Stimulated activated naive B cell treated with anti-CD40 and anti-IgM and Interleukin-4, amounts not matched to agents 10 μg/mL and 1 μg/mL and 100 μg/mL, for 72 hours (primary cell): ENCODE measurements around the gene RBM47.
"Not testable (repeated sequence)": the region's sequence is repeated elsewhere in the genome, so short reads cannot be mapped to it uniquely, and the experiment has no call there.

Experiments
- ATAC-seq, 2 donors: fragments of 150-1000 bp; cut with Tn5 transposase; replicated peaks; 2 replicates each; pipeline ENCODE4 v1.10.0; 2021; ENCODE audit warnings: moderate library complexity in 1 of 2
- DNase-seq: peaks from one replicate; pipeline ENCODE4 v3.0.0; 2021
- H3K27ac Mint-ChIP-seq: one replicate; pipeline ENCODE4 v1.8.0; 2022; ENCODE audit warnings: mild to moderate bottlenecking, mixed read lengths
- H3K27me3 Mint-ChIP-seq, 2 donors: one replicate each; pipeline ENCODE4 v1.8.0; 2022; ENCODE audit warnings: mixed read lengths in 2 of 2
- H3K36me3 Mint-ChIP-seq, 2 donors: one replicate each; pipeline ENCODE4 v1.8.0; 2022; ENCODE audit warnings: mixed read lengths in 2 of 2, mild to moderate bottlenecking in 1 of 2
- H3K4me1 Mint-ChIP-seq, 2 donors: one replicate each; pipeline ENCODE4 v1.8.0; 2022; ENCODE audit warnings: mixed read lengths in 2 of 2, mild to moderate bottlenecking in 1 of 2
- H3K4me3 Mint-ChIP-seq, 2 donors: one replicate each; pipeline ENCODE4 v1.8.0; 2022; ENCODE audit warnings: mild to moderate bottlenecking in 2 of 2, mixed read lengths in 2 of 2, moderate library complexity in 1 of 2
- H3K9me3 Mint-ChIP-seq, 2 donors: one replicate each; pipeline ENCODE4 v1.8.0; 2022; ENCODE audit warnings: mixed read lengths in 2 of 2, mild to moderate bottlenecking in 1 of 2

Gene RBM47

DNA sequence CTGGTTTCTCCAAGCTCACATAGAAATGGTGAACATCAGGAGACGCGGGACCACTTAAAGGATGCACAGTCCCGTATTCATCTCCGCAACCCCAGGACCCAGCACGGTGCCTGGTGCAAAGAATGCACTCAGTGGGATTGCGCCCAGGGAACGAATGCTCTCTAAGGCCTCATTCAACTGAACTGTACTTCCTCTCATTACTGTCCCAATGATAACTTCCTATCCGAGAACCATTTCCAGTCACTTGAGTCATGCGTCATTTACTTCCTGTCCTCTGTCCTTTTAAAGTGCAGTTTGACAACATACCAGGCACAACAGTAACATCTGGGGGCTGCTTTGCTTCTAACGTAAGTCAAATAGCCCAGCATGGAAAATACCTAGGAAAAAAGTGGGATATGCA lies 75.7 kb downstream of the RBM47 start:
- Mint-ChIP-seq H3K27ac (no peak overlapping the region), H3K4me1 (peaks cover 16 to 36% of the 10 kb centered on the region in 2 donors), H3K9me3 (no peaks in the 10 kb centered on the region), H3K4me3 (no peak overlapping the region), H3K27me3 (no peaks in the 10 kb centered on the region), H3K36me3 (no peaks in the 10 kb centered on the region)
- no peak for DNase-seq
- peak; percentile 52 to 66 for ATAC-seq

DNA sequence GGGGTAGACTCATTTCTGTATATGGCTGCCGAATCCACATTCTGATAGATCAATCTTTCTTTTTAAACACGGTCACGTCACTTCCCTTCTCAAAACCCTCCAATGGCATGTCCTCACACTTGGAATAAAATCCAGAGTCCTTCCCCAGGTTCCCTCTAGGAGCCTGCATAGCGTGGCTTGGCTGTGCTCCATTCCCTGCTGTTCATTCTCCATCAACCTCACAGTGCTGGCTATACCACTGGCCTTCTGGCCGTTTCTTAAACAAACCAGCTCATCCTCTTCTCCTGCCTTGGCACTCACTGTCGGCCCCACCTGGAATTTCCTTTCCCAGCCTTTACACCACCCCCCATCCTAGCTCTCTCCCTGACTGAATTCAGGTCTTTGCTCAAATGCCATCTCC lies 77.1 kb downstream of the RBM47 start:
- H3K4me1 Mint-ChIP-seq: peaks cover 16 to 36% of the 10 kb centered on the region in 2 donors
- no peaks in the 10 kb centered on the region for H3K9me3 Mint-ChIP-seq
- no peaks in the 10 kb centered on the region for H3K36me3 Mint-ChIP-seq
- no peaks in the 10 kb centered on the region for H3K27me3 Mint-ChIP-seq
- H3K4me3 Mint-ChIP-seq: no peak overlapping the region
- DNase-seq (no peak), ATAC-seq (no peak)
- peak overlapping the region; percentile 49 for H3K27ac Mint-ChIP-seq

DNA sequence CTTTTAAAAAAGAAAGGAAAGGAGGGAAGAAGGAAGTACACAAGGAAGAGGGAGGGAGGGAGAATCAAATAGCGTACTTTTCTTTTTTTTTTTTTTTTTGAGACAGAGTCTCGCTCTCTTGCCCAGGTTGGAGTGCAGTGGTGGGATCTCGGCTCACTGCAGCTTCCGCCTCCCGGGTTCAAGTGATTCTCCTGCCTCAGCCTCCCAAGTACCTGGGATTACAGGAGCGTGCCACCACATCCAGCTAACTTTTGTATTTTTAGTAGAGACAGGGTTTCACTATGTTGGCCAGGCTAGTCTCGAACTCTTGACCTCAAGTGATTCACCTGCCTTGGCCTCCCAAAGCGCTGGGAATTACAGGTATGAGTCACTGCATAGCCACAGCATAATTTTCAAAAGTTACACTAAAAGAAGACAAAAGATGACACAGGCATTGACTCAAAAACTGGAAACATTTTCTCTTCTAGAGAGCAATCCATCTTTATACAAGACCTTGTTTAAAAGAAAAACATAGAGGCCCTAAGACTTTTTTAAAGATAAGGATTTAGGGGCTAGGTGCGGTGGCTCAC lies 78.0 kb downstream of the RBM47 start:
- ATAC-seq: peak; percentile 20 to 25
- peak overlapping the region; percentile 81 to 83 for H3K4me3 Mint-ChIP-seq

DNA sequence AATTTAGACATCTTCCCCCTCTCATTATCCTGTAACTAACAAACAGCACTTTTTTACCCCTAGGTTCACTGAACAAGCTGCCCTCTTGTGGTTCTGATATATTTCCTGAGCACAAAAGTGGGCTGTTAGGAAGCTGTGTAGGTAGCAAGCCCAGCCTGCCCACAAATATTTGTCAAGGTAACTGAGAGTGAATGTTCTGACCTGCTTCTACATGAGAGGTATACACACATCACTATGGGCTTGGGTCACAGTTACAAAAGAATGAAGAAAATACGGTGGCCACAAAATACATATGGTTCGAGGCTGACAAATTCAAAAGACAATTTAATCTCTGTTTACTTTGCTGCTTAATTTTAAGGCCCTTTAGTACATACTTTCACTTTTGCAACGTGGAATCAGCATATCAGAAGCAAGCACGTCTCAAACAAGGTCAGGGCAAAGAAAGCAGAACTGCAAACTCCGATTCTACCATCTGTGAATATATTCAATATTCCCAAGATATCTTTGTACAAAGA lies 78.7 kb downstream of the RBM47 start:
- H3K36me3 Mint-ChIP-seq: no peaks in the 10 kb centered on the region
- DNase-seq: peak; percentile 19

More for the DNA sequence above, 78.0 kb downstream of the RBM47 start:
- DNase-seq, H3K36me3 Mint-ChIP-seq, H3K9me3 Mint-ChIP-seq, H3K27me3 Mint-ChIP-seq: not testable (repeated sequence)
- Mint-ChIP-seq H3K4me1 (peaks cover 18 to 36% of the 10 kb centered on the region in 2 donors), H3K27ac (peak overlapping the region; percentile 90)

DNA sequence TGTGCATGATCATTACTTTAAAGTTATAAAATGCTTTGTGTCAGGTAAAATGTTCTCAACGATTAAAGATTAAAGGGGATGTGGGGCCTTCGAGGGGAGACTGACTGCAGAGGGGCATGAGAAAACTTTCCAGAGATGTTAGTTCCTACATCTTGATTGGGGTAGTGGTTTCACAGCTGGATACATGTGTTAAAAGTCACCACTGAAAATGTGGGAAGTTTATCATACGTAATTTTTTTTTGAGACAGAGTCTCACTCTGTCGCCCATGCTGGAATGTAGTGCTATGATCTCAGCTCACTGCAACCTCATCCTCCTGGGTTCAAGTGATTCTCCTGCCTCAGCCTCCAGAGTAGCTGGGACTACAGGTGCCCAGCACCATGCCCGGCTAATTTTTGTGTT lies 79.5 kb downstream of the RBM47 start:
- Mint-ChIP-seq H3K4me3 (no peak overlapping the region), H3K27ac (no peak overlapping the region), H3K36me3 (no peaks in the 10 kb centered on the region), H3K27me3 (no peaks in the 10 kb centered on the region), H3K9me3 (no peaks in the 10 kb centered on the region), H3K4me1 (peaks cover 18 to 36% of the 10 kb centered on the region in 2 donors)
- DNase-seq (no peak), ATAC-seq (no peak)

More for the DNA sequence above, 78.7 kb downstream of the RBM47 start:
- no peaks in the 10 kb centered on the region for H3K9me3 Mint-ChIP-seq
- H3K4me1 Mint-ChIP-seq: peaks cover 18 to 36% of the 10 kb centered on the region in 2 donors
- ATAC-seq: peak; percentile 78 to 86
- peak overlapping the region; percentile 90 for H3K27ac Mint-ChIP-seq
- H3K27me3 Mint-ChIP-seq: no peaks in the 10 kb centered on the region
- H3K4me3 Mint-ChIP-seq: peak overlapping the region; percentile 81 to 83

DNA sequence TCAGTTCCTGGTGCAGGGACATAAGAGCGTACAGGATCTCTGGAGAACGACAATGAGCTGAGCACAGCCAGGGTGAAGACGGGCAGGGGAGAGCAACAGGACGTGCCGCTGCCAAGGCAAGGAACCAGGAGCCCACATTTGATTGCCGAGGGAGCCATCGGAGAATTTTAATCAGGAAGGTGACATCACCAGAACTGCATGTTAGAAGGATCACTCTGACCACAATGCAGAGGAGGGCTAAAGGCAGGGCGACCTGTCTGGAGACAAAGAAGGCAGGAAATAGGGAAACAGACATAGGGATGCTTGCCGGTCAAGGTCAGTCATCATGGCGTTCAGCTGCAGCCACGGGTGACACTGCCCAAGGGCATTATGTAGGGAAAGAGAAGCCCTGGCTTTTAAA lies 81.4 kb downstream of the RBM47 start:
- ATAC-seq (no peak), DNase-seq (no peak)
- Mint-ChIP-seq H3K9me3 (no peaks in the 10 kb centered on the region), H3K27me3 (no peaks in the 10 kb centered on the region), H3K4me3 (no peak overlapping the region), H3K4me1 (peaks cover 15 to 26% of the 10 kb centered on the region in 2 donors), H3K36me3 (no peaks in the 10 kb centered on the region), H3K27ac (no peak overlapping the region)

DNA sequence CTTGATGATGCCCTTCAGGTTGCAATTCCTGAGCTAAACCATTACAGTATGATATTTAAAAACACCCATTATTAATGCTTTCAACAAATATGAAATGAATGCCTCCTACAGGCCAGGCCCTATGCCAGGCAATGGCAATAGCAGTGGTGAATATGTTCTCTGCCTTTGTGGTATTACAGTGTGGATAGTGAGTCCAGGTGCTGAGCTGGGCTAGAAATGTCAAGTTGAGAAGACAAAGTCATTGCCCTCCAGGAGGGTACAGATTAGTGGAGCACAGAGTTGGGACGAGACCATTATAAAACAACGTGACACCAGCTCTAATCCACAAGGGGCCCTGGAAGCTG lies 81.9 kb downstream of the RBM47 start:
- DNase-seq (no peak), ATAC-seq (no peak)
- no peaks in the 10 kb centered on the region for H3K27me3 Mint-ChIP-seq
- H3K4me1 Mint-ChIP-seq: peaks cover 15 to 26% of the 10 kb centered on the region in 2 donors
- H3K9me3 Mint-ChIP-seq: no peaks in the 10 kb centered on the region
- H3K27ac Mint-ChIP-seq: no peak overlapping the region
- H3K4me3 Mint-ChIP-seq: no peak overlapping the region
- no peaks in the 10 kb centered on the region for H3K36me3 Mint-ChIP-seq

DNA sequence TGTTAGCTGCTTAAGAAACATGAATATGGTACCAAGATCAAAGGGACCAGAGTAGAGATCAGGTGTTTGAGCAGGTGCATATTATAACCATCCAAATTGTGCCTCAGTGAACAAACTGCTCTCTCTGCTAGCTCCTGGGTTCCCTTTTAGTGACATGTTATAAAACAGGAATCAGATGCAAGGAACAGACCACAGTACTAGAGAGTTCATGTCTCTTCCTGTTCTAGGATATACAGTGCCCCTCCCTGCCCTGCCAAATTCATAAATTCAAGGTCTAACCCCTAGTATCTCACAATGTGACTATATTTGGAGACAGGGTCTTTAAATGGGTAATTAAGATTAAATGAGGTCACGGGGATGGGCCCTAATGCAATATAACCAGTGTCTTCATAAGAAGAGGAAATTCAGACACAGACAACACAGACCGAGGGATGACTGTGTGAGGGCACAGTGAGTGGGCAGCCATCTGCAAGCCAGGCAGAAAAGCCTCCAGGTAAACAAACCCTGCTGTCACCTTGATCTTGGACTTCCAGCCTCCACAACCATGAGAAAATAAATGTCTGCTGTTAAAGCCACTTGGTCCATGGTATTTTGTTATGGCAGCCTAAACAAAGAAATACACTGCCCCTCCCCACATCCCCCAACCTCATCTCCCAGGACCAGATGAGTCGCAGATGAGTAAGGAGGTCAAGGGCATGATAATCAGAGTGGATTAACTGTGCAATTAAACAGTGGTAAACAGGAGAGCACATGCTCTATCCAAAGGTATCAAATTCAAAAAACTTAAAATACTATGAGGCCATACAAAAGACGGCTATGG lies 82.5 kb downstream of the RBM47 start:
- Mint-ChIP-seq H3K36me3 (peaks cover 0 to 2% of the 10 kb centered on the region in 2 donors), H3K4me3 (no peak overlapping the region), H3K27me3 (no peaks in the 10 kb centered on the region), H3K4me1 (peaks cover 11 to 21% of the 10 kb centered on the region in 2 donors), H3K27ac (no peak overlapping the region), H3K9me3 (no peaks in the 10 kb centered on the region)
- no peak for ATAC-seq
- DNase-seq: no peak

DNA sequence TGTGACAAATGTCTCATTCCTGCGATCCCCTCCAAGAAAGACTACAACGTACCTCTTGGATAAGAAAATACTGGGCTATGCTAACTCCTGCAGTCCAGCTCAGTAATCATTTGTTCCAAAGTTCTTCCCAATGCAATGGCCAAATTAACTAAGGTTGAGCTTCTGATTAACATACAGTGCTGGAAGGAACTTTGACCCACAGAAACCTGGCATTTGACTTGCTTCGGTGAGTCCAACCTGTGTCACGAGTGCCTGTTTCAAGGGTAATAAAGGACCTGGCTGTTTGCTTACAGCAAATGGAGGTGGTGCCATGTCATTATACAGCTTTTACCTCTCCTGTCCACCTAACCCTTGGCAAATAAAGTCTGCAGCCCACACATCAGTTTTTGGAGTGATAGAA lies 83.2 kb downstream of the RBM47 start:
- no peak overlapping the region for H3K27ac Mint-ChIP-seq
- DNase-seq (no peak), ATAC-seq (no peak)
- H3K4me1 Mint-ChIP-seq: peaks cover 11 to 17% of the 10 kb centered on the region in 2 donors
- peaks cover 0 to 3% of the 10 kb centered on the region in 2 donors for H3K36me3 Mint-ChIP-seq
- no peaks in the 10 kb centered on the region for H3K27me3 Mint-ChIP-seq
- H3K9me3 Mint-ChIP-seq: no peaks in the 10 kb centered on the region
- no peak overlapping the region for H3K4me3 Mint-ChIP-seq

DNA sequence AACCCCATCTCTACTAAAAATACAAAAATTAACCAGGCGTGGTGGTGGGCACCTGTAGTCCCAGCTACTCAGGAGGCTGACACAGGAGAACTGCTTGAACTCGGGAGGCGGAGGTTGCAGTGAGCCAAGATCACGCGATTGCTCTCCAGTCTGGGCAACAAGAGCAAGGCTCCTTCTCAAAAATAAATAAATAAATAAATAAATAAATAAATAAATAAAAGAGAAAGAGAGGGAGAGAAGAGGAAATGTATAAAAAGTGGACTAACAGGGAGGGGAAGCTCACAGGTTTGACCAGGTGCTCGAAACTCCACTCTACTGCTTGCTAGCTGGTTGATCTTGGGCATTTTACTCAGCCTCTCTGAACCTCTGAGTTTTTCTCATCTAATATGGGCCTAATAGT lies 84.2 kb downstream of the RBM47 start:
- not testable (repeated sequence) for ATAC-seq, H3K9me3 Mint-ChIP-seq, H3K36me3 Mint-ChIP-seq, H3K27me3 Mint-ChIP-seq, H3K4me1 Mint-ChIP-seq, H3K27ac Mint-ChIP-seq, DNase-seq, H3K4me3 Mint-ChIP-seq

DNA sequence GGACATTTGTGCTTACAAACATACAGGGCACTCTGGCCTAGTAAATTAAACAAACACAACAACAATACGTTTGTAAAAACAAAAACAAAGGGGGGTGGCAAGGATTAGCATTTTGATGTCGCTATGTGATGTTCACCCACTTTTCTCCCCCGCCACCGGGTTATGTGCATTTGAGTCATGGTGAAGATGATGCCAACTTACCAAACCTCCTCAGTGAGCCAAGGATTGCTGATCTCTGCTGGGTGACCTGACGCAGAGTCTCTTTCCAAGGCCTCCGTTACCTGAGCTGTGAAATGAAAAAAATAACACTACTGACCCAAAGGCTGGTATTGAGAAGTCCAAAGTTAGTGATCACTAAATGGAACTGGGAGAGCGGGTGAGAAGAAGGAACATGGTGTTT lies 85.4 kb downstream of the RBM47 start:
- H3K4me3 Mint-ChIP-seq: no peak overlapping the region
- DNase-seq: no peak
- ATAC-seq: no peak
- no peaks in the 10 kb centered on the region for H3K9me3 Mint-ChIP-seq
- no peaks in the 10 kb centered on the region for H3K27me3 Mint-ChIP-seq
- peaks cover 0 to 3% of the 10 kb centered on the region in 2 donors for H3K36me3 Mint-ChIP-seq
- H3K27ac Mint-ChIP-seq: no peak overlapping the region
- peaks cover 0 to 2% of the 10 kb centered on the region in 2 donors for H3K4me1 Mint-ChIP-seq

DNA sequence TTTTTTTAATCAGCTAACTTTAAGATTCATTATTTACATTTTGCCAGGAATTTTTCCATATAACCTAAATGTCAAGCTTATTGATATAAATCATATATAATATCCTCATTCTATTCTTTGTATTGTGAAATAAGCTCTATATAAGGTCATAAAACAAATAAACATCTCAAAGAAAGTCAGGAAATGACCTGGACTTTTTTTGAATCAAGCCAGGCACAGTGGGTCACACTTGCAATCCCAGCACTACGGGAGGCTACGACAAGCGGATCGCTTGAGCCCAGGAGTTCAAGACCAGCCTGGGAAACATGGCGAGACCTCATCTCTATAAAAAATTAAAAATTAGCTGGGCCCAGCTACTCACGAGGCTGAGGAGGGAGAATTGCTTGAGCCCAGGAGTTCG lies 88.9 kb downstream of the RBM47 start:
- no peak overlapping the region for H3K27ac Mint-ChIP-seq
- peaks cover 3 to 4% of the 10 kb centered on the region in 2 donors for H3K36me3 Mint-ChIP-seq
- no peak overlapping the region for H3K4me3 Mint-ChIP-seq

DNA sequence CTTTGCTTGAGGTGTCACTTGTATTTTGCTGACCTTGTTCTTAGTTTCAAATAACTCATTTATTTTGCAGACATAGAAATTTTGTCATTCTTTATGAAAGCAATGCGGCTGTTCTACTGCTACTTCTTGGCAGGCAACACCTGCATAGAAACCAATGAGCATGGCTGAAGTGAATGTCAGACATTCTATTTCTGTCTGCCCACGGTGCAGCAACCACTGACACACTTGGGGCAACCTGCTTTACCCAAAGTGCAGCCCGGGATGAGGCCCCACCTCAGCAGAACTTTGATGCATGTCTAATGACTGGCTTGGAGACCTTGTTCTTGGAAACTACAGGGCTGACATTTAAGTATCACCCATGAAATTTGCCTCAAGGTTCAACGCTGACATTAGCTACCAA lies 93.6 kb downstream of the RBM47 start:
- Mint-ChIP-seq H3K4me1 (peaks cover 19 to 35% of the 10 kb centered on the region in 2 donors), H3K36me3 (peaks cover 0 to 6% of the 10 kb centered on the region in 2 donors), H3K9me3 (peaks cover 0 to 1% of the 10 kb centered on the region in 2 donors), H3K27ac (peak overlapping the region; percentile 94), H3K4me3 (peak overlapping the region; percentile 37 to 43), H3K27me3 (no peaks in the 10 kb centered on the region)
- DNase-seq (peak; percentile 79), ATAC-seq (peak; percentile 96 to 97)

More for the DNA sequence above, 88.9 kb downstream of the RBM47 start:
- H3K4me1 Mint-ChIP-seq: peaks cover 13 to 24% of the 10 kb centered on the region in 2 donors
- DNase-seq (no peak), ATAC-seq (no peak)
- H3K9me3 Mint-ChIP-seq: no peaks in the 10 kb centered on the region
- H3K27me3 Mint-ChIP-seq: no peaks in the 10 kb centered on the region

DNA sequence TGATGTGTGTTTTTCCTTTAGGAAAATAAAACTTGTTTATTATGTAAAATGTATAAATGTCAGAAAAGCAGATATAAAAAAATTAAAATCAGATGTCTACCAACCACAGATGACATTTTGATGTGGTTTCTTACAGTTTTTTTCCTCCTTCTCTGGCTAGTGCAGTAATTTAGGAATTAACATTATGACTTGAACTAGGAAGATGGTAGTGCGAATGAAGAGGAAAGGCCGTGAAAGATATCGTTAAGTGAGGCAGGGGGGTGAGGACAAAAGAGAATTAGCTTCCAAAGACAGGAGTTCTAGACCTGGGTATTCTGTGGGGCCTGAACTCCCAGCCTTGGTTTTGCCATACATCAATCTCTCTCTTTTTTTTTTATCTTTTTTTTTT lies 98.0 kb downstream of the RBM47 start:
- H3K36me3 Mint-ChIP-seq: peaks cover 0 to 1% of the 10 kb centered on the region in 2 donors
- H3K9me3 Mint-ChIP-seq: peaks cover 0 to 1% of the 10 kb centered on the region in 2 donors
- no peak for ATAC-seq
- no peak overlapping the region for H3K27ac Mint-ChIP-seq
- no peak overlapping the region for H3K4me3 Mint-ChIP-seq
- H3K27me3 Mint-ChIP-seq: no peaks in the 10 kb centered on the region
- H3K4me1 Mint-ChIP-seq: peaks cover 12 to 19% of the 10 kb centered on the region in 2 donors
- DNase-seq: no peak
